ENCODE results near the gene LYPD6B.

Gene LYPD6B

GRCh38 chr2:149019768-149020167 lies 18.7 kb upstream of the LYPD6B start:
- H3K4me3 ChIP-seq (ENCODE audit: low read depth, low read length): no peak overlapping the region
- TF ChIP-seq CTCF (IDR thresholded peaks at IDR 0.05; ENCODE audit: borderline replicate concordance, insufficient read depth, low read depth, low read length): no peak

DNA sequence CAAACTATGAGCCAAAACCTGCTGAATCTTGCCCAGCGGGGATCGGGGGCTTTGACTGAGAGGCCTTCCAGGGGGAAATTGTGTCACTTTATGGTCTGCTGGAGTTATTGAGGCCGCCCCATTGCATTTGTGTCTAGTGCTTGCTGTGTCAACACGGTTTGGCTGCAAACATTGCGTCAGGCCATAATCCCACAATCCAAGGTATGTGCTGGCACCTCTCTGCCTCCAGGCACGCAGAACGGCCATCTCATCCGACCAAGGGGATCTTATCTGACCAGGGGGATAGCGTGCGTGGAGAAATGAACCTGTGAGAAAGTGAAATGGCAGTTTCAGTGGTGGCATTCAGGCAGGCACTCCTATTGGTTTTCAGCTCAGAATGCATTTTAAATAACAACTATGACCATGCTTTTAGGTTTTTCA lies 18.1 kb upstream of the LYPD6B start:
- H3K4me3 ChIP-seq (ENCODE audit: low read depth, low read length): no peak overlapping the region
- no peak for TF ChIP-seq CTCF (IDR thresholded peaks at IDR 0.05; ENCODE audit: borderline replicate concordance, insufficient read depth, low read depth, low read length)

GRCh38 chr2:149021271-149021719 lies 17.2 kb upstream of the LYPD6B start:
- TF ChIP-seq CTCF (IDR thresholded peaks at IDR 0.05; ENCODE audit: borderline replicate concordance, insufficient read depth, low read depth, low read length): no peak

GRCh38 chr2:149021761-149022160 lies 16.7 kb upstream of the LYPD6B start:
- TF ChIP-seq CTCF (IDR thresholded peaks at IDR 0.05; ENCODE audit: borderline replicate concordance, insufficient read depth, low read depth, low read length): no peak
- H3K4me3 ChIP-seq (ENCODE audit: low read depth, low read length): no peak overlapping the region

More at GRCh38 chr2:149021271-149021719, 17.2 kb upstream of the LYPD6B start:
- H3K4me3 ChIP-seq (ENCODE audit: low read depth, low read length): no peak overlapping the region

DNA sequence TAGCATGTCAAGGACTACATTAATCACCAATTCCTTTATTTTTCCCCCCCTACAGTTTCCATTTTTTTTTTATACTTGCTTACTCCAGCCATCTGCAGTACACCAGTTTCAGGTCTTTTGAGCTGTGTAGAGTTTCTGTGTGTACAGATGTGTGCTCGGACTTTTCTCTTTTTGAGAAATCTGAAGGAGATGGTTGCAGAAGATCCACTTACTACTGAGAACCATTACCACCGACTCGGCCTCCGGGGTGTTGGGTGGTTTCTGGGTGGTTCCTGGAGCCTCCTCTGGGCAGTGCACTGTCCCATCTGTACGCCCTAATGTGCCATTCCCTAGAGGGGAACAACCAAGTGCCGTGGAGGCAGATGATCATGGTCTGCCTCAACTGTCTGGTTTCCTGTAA lies 15.4 kb upstream of the LYPD6B start:
- no peak for TF ChIP-seq CTCF (IDR thresholded peaks at IDR 0.05; ENCODE audit: borderline replicate concordance, insufficient read depth, low read depth, low read length)
- H3K4me3 ChIP-seq (ENCODE audit: low read depth, low read length): no peak overlapping the region

DNA sequence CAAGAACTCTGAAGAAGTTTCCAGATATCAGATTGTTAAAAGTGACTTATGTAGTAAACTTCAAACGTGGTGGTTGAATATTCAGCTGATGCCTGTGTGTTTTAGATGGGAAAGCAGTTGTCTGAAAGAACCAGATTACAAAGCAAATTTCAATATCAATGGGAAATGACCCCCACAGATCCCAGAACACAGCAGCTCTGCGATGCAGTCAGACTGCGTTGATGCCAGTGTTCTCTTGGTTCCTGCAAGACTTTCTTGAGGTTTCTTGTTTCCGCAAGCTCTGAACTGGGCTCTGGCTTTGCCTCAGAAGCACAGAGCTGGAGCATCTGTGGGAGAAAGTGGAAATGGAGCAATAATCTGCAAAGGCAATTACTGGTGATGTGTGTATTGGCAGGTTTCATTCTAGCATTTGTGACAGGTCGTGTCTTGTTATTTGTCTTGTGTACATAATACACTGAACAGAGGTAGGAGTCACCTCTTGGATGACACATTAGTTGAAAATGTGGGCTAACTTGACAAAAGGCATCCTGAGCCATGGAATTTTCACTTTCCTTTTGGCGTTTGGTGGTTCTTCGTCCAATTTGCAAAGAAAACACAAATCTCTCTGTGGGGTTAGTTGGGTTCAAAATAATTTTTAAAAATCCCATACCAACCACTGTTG lies 10.8 kb upstream of the LYPD6B start:
- TF ChIP-seq CTCF (IDR thresholded peaks at IDR 0.05; ENCODE audit: borderline replicate concordance, insufficient read depth, low read depth, low read length): no peak
- H3K4me3 ChIP-seq (ENCODE audit: low read depth, low read length): no peak overlapping the region

- TF ChIP-seq CTCF (IDR thresholded peaks at IDR 0.05; ENCODE audit: borderline replicate concordance, insufficient read depth, low read depth, low read length): no peak
- H3K4me3 ChIP-seq (ENCODE audit: low read depth, low read length): no peak overlapping the region
Observed at GRCh38 chr2:149028377-149028776, 10.1 kb upstream of the LYPD6B start.
